ENCODE measurements around the gene ARHGAP15.
A peak's percentile ranks its signal among the peaks of the same experiment; 100 is the strongest.

The ARHGAP15 gene

DNA sequence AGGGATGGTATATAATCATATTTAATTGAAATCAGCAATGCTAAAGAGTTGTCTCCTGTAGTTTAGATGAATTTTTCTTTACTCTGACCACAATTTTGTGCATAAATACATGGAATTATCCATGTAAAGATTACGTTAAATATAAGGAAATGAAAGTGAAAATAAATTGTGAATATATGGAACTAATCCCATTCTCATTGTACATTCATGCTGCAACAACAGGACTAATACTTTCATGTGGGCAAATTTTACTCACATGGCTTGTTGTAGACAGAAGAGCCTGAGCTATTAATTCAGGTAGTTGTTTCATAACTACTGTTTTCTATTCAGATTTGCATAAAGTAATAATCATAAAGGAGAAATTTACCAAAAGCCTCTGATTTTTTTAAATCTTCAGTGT, 357.8 kb downstream of the ARHGAP15 start:
- DNase-seq (ENCODE audit: low spot score): no peak

DNA sequence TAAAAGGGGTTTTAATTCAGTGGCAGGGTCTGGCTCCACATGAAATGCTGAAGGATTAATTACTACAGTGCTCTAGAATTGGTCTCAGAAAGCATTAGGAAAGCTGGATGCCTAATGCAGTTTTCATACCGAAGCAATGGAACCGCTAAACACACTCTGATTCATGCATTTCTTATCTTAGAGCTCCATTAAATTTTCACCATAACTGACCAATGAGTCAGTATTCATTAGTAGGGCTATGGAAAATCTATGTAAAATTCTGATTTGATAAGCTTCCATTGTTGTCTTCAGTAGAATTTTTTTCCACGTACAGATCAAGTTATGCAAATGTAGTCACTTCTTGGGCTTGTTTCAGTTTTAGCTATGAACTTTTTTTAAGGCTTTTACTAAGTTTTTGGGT, 359.9 kb downstream of the ARHGAP15 start:
- DNase-seq (ENCODE audit: low spot score): no peak

GRCh38 chr2:143491131-143491530, 361.9 kb downstream of the ARHGAP15 start:
- no peak for DNase-seq (ENCODE audit: low spot score)

- no peak for DNase-seq (ENCODE audit: low spot score)
These were observed 364.1 kb downstream of the ARHGAP15 start for GRCh38 chr2:143493339-143493738.

DNA sequence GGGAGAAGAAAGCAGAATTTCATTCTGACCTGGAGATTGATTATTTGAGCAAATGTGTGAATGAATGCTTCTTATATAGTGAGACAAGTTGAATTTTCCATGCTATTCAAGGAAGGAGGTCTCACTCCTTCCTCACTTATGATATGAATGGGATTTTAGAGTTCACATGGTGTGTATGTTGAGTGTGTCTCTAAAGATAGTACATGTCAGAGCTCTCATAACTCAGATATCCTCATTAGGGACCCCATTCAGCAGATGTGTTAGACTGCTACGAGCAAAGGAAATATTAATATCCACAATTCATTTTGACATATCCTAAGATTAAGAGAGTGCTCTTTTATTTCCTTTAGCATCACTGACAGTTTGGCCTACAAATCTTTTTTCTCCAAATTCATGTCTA, 368.5 kb downstream of the ARHGAP15 start:
- DNase-seq (ENCODE audit: low spot score): no peak

DNA sequence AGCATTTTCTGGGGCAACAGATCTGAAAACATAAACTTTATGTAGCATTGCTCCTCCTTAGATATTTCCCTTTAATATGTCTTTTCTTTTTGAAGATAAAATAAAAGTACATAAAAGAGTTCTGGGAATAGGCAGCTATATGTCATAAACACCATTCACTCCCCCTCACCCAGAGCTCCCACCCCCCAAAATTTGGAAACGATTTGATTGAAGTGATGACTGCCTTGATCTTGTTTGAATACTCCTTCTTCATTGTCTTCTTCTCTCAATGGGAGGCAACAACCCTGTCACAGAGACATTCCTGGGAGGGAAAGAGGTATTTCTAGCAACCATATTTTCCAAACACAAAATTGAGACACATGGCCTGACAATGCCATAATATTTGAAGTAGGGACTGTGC, 369.3 kb downstream of the ARHGAP15 start:
- no peak for DNase-seq (ENCODE audit: low spot score)

DNA sequence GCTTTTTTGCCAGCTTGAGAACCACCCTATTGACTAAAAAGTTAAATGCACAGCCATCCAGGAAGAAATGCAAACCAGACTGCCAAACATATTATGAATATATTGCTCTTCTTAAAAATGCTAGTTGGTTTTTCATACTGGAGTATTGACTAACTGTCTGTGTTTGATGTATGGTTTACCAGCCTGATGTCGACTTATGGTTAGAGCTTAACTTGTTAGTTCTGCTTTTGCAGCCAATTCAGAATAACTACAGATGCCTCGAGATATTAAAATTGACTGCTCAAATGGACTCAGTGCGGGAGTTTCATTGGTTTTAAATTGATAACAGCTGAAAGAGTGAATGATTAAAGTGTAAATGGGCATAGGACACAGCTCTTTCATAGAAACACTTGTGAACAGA, 369.8 kb downstream of the ARHGAP15 start:
- DNase-seq (ENCODE audit: low spot score): no peak

DNA sequence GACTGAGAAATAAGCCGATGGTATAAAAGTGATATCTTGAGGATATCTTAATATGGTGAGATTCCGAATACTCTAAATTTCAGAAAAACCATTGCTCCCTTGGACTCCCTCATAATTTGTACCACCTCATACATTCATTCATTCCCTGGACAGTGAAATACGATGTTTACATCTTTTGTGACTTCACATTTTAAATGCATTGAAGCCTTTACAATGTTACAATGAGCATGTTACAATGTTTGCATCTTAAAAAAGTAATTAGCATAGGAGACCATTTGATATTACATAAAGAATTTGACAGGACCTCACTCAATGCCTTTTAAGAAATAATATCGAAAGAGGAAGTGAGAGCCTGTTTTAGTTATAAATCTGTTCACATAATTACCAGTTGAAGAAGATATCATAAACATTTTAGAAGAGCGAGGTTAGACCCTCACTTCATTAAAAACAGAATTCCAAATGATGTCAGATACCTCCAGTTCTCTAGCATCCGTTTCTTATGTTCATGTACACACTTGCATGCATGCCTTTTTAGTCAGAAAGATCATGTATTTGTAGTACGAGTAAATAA, 372.0 kb downstream of the ARHGAP15 start:
- no peak for DNase-seq (ENCODE audit: low spot score)

DNA sequence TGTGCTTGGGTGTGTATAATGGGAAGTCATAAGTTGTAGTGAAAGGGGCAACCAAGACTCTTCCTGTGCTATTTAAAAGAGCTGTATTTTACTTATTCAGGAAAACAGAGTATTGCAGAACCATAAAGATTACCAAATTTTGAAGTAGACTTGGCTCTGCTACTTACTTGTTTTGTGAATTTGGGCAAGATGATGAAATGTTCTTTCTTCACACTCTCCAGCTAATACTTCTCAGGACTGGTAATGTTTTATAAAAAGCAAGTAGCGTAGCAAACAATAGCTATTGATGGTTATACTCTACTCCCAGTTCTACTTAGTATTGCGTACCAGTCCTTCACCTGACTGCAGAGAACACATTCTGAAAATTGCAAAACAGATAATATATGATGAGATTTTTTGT, 374.1 kb downstream of the ARHGAP15 start:
- no peak for DNase-seq (ENCODE audit: low spot score)

- no peak for DNase-seq (ENCODE audit: low spot score)
These were observed 375.2 kb downstream of the ARHGAP15 start for GRCh38 chr2:143504397-143504796.

DNA sequence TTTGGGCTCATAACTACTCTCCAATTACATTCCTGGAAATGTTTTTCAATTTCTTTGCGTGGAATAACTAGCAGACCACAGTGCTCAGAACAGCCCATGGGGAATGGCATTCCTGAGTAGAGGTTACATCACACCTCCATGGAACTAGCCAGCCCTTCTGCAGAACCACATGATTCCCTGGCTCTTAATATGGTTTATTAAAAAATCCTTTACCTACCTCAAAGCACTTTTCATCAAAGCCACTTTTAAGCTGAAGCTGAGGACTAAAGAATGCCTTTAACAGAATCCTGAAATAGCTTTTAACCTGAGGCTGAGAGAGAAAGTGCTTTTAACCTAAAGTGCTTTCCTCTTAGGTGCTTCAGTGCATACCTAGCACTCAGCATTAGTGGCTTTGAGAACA, 376.3 kb downstream of the ARHGAP15 start:
- DNase-seq (ENCODE audit: low spot score): no peak

- DNase-seq (ENCODE audit: low spot score): peak; percentile 5
These were observed 383.9 kb downstream of the ARHGAP15 start for GRCh38 chr2:143513081-143513480.

GRCh38 chr2:143514413-143514812, 385.2 kb downstream of the ARHGAP15 start:
- no peak for DNase-seq (ENCODE audit: low spot score)

GRCh38 chr2:143515318-143515717, 386.1 kb downstream of the ARHGAP15 start:
- no peak for DNase-seq (ENCODE audit: low spot score)

DNA sequence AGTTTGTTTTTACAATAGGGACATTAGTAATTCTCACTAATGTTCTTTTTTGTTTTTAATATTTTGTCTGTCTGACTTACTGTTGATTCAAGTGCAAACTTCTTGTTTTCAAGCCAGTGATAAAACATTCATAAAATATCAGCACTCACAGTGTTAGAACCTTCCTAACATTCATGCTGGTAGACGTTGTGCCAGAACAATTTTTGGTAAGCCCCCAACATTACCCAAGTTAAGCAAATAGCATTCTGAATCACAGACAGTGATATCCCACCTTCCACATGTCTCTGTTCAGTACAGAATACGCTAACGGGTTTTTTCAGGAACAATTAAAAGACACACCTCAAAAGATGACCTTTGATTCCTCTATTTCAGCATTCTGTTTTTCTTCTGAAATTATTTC, 390.3 kb downstream of the ARHGAP15 start:
- DNase-seq (ENCODE audit: low spot score): no peak

GRCh38 chr2:143521396-143521795, 392.2 kb downstream of the ARHGAP15 start:
- no peak for DNase-seq (ENCODE audit: low spot score)

GRCh38 chr2:143522699-143523098, 393.5 kb downstream of the ARHGAP15 start:
- no peak for DNase-seq (ENCODE audit: low spot score)

DNA sequence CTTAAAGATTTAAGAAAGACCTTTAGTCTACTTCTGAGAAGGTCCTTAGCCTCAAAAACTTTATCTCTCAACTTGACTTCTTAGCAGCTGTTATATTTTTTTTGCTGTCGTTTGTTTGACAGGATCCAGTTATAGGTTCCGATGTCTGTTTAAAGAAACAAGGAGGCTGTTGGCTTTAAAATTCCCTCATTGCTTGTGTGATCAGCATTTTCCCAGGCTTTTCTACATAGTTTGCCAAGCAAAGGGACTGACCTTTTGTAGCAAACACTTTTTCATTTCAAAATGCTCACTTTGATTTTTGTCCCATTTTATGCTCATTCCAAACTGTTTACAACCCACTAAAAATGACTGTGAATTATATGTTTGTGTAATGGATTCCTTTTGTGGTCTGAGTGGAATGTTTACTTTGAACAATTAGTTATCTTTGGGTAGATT, 394.9 kb downstream of the ARHGAP15 start:
- no peak for DNase-seq (ENCODE audit: low spot score)

DNA sequence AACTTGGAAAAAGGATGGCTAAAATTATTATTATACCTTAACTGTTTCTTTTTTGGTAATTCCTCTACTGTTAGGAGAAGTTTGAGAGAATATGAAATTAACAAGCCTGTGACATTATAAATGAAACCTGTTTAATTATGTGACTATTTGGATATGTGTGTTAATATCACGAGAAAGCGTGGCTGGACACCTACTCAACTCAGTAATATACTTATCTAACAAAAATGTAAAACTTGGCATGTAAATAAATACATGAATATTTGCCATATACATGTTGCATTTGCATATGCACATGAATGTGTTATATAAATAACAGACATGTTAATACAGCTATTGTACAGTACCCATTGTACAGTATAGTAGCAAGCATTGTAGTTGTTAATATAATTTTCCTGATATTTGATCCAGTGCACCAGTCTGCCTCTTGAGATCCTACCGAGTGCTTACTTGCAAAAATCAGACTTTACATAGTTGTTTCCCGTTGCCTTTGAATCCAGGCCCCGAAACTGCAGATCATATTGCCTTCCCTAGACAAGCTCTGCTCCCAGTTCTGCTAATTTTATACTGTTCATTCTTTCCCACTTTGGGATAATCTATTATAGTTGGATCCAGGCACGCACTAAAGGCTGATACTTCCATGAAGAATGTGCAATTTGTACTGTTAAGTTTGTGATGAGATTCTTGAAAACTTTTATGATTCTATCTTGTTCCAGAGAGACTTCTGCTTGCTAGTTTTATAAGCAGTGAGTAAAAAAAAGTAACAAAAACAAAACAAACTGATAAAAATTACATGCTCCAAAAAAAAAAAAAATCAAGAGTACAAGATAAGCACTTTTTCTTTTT, 395.6 kb downstream of the ARHGAP15 start:
- DNase-seq (ENCODE audit: low spot score): no peak

GRCh38 chr2:143525402-143525860, 396.2 kb downstream of the ARHGAP15 start:
- no peak for DNase-seq (ENCODE audit: low spot score)

DNA sequence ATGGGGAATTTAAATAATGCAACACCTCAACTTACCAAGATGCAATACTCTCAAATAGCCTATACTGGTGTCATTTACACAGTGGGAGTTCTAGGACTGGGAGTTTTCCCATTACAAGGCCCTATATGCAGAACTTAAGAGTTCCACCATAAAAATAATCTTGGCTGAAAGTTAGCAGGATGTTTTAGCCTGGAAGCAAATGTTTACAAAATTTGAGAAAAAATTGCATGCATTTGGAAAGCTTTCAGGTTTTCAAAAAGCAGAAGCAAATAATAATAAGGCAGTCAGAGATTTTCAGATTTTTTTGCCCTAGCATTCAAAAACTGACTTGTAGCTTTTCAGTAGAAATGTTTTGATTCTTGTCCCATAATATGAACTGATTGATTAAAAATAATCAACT, 397.3 kb downstream of the ARHGAP15 start:
- DNase-seq (ENCODE audit: low spot score): no peak

GRCh38 chr2:143528021-143528420, 398.8 kb downstream of the ARHGAP15 start:
- DNase-seq (ENCODE audit: low spot score): no peak

- no peak for DNase-seq (ENCODE audit: low spot score)
These were observed 400.0 kb downstream of the ARHGAP15 start for GRCh38 chr2:143529118-143529720.

Measured in CD4-positive, alpha-beta T cell treated with Interleukin-15 for 4 hours (primary cell).